A673 (cell line): Measurements from ENCODE around the gene H19. TPM values are rescaled to one million over a fixed set of nuclear protein-coding genes. Genes with fewer than 3 reads are reported as not detected.

Source experiments
- BruUV-seq: library from RNA; stranded (reverse); fragments of 400-500 nt; replicated peaks from 2 replicates; lab custom pipeline; 2021; lab: Mats Ljungman, UMichigan
- CTCF ChIA-PET: fragments of 300-600 bp; sonication (Branson Sonifier 250); formaldehyde crosslinking; loops from one replicate; lab custom pipeline; 2022; ENCODE audit warnings: antibody characterized with exemption; lab: Charles Lee
- POLR2A ChIA-PET: fragments of 300-600 bp; sonication (Branson Sonifier 250); formaldehyde crosslinking; loops from one replicate; lab custom pipeline; 2022; ENCODE audit warnings: antibody characterized with exemption; ENCODE audit not compliant: low non-redundant PET; lab: Charles Lee
- DNase-seq: peaks from one replicate; pipeline ENCODE4 v3.0.0-alpha.2; 2015; ENCODE audit warnings: low spot score
- H3K27ac ChIP-seq: fragments of 200-600 bp; sonication (generic); 2 replicates; pipeline ENCODE4 v1.5.1; 2016; ENCODE audit warnings: mixed run types, low read depth, mild to moderate bottlenecking, mixed read lengths, antibody characterized with exemption, low read length; ENCODE audit not compliant: poor library complexity, severe bottlenecking
- H3K27me3 ChIP-seq: fragments of 200-600 bp; sonication (generic); replicated peaks from 2 replicates; pipeline ENCODE4 v1.6.1; 2017; ENCODE audit warnings: mixed run types, low read depth, mild to moderate bottlenecking, mixed read lengths, antibody characterized with exemption, low read length; ENCODE audit not compliant: insufficient read depth, poor library complexity
- H3K36me3 ChIP-seq: fragments of 200-600 bp; sonication (generic); 2 replicates; pipeline ENCODE4 v1.6.1; 2016; ENCODE audit warnings: mixed run types, mild to moderate bottlenecking, mixed read lengths, antibody characterized with exemption, low read length; ENCODE audit not compliant: insufficient read depth, poor library complexity, severe bottlenecking
- H3K4me1 ChIP-seq: fragments of 200-600 bp; sonication (generic); 2 replicates; pipeline ENCODE4 v1.6.1; 2017; ENCODE audit warnings: mixed run types, mild to moderate bottlenecking, mixed read lengths, antibody characterized with exemption, low read length; ENCODE audit not compliant: insufficient read depth, poor library complexity, severe bottlenecking
- H3K4me3 ChIP-seq: fragments of 200-600 bp; sonication (generic); 2 replicates; pipeline ENCODE4 v1.5.1; 2016; ENCODE audit warnings: low read depth, mixed run types, mild to moderate bottlenecking, mixed read lengths, low read length; ENCODE audit not compliant: poor library complexity, severe bottlenecking
- H3K9me3 ChIP-seq: fragments of 200-600 bp; sonication (generic); 2 replicates; pipeline ENCODE4 v1.6.1; 2016; ENCODE audit warnings: mixed run types, low read depth, mild to moderate bottlenecking, mixed read lengths, antibody characterized with exemption, low read length; ENCODE audit not compliant: poor library complexity, severe bottlenecking
- EZH2 ChIP-seq: fragments of 200-600 bp; sonication (generic); IDR thresholded peaks from 2 replicates; pipeline ENCODE4 v1.6.1; 2017; ENCODE audit warnings: borderline replicate concordance, low read depth, mild to moderate bottlenecking, mixed read lengths, antibody characterized with exemption, low read length; ENCODE audit not compliant: poor library complexity, severe bottlenecking
- intact Hi-C: fragments of 100-400 bp; cut with micrococcal nuclease; formaldehyde crosslinking; loops from one replicate; pipeline ENCODE4 v1.10.0; 2022; ENCODE audit not compliant: unreplicated experiment
- total RNA-seq: library from RNA; stranded (reverse); gene quantifications from 2 replicates; pipeline ENCODE4 v1.2.3, GENCODE V29; 2021
- TF ChIP-seq, protein P1 (sequence below): fragments of 300-800, 200-600 bp; sonication (generic); conservative IDR thresholded peaks from 2 replicates; pipeline ENCODE4 v1.5.1; 2017; ENCODE audit warnings: low read depth, mild to moderate bottlenecking, antibody characterized with exemption, low read length, moderate library complexity, mixed read lengths

H19 gene
- total RNA-seq, 1 experiment from 2014 or later = not detected

DNA sequence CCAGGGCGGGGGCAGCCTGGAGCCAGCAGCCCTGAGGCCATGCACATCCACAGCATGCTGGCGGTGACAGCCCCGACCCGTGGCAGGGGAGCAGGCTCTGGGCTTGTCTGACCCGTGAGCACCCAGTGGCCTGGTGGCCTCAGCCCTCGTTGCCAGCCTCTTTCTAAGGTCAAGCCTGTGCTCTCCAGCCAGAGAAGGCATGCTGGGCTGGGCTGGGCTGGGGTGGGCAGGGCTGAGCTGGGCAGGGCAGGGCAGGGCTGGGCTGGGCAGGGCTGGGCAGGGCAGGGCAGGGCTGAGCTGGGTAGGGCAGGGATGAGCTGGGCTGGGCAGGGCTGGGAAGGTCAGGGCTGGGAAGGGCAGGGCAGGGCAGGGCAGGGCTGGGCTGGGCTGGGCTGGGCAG lies 10.6 kb downstream of the H19 start:
- ChIA-PET CTCF (no interaction called here), POLR2A (no interaction called here)
- Histone ChIP-seq H3K27me3 (no peaks in the 10 kb centered on the region), H3K9me3 (no peaks in the 10 kb centered on the region), H3K4me1 (no peaks in the 10 kb centered on the region), H3K4me3 (no peak overlapping the region), H3K36me3 (no peaks in the 10 kb centered on the region), H3K27ac (no peak overlapping the region)
- no peak for DNase-seq
- no TSS peak for BruUV-seq
- intact Hi-C loops = no loop called here
- no peak for TF ChIP-seq EZH2
- TF ChIP-seq, protein P1, sequence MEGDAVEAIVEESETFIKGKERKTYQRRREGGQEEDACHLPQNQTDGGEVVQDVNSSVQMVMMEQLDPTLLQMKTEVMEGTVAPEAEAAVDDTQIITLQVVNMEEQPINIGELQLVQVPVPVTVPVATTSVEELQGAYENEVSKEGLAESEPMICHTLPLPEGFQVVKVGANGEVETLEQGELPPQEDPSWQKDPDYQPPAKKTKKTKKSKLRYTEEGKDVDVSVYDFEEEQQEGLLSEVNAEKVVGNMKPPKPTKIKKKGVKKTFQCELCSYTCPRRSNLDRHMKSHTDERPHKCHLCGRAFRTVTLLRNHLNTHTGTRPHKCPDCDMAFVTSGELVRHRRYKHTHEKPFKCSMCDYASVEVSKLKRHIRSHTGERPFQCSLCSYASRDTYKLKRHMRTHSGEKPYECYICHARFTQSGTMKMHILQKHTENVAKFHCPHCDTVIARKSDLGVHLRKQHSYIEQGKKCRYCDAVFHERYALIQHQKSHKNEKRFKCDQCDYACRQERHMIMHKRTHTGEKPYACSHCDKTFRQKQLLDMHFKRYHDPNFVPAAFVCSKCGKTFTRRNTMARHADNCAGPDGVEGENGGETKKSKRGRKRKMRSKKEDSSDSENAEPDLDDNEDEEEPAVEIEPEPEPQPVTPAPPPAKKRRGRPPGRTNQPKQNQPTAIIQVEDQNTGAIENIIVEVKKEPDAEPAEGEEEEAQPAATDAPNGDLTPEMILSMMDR = no peak

DNA sequence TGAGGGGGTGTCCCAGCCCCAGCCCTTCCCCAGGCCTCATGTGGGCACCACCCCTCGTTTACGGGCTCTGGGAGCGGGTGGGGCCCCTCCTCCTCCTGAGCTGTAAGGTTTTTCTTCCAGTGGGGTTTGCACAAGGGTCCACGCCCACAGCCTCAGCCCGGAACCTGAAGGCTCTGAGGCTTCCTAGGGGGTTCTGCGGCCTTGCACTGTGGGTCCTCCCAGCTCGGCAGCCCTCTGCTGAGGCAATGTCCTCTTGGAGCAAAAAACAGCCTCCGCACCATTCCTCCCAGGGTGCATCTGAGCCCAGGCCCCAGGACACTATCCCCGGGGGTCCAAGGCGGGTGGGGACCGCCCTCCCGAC lies 14.1 kb downstream of the H19 start:
- intact Hi-C loops = no loop called here
- TF ChIP-seq, protein P1 = no peak
- TF ChIP-seq EZH2 = no peak
- no peak for DNase-seq
- Histone ChIP-seq H3K9me3 (no peaks in the 10 kb centered on the region), H3K36me3 (no peaks in the 10 kb centered on the region), H3K4me3 (no peak overlapping the region), H3K4me1 (no peaks in the 10 kb centered on the region), H3K27ac (no peak overlapping the region), H3K27me3 (no peaks in the 10 kb centered on the region)
- POLR2A ChIA-PET = no interaction called here
- CTCF ChIA-PET = no interaction called here
- no TSS peak for BruUV-seq

DNA sequence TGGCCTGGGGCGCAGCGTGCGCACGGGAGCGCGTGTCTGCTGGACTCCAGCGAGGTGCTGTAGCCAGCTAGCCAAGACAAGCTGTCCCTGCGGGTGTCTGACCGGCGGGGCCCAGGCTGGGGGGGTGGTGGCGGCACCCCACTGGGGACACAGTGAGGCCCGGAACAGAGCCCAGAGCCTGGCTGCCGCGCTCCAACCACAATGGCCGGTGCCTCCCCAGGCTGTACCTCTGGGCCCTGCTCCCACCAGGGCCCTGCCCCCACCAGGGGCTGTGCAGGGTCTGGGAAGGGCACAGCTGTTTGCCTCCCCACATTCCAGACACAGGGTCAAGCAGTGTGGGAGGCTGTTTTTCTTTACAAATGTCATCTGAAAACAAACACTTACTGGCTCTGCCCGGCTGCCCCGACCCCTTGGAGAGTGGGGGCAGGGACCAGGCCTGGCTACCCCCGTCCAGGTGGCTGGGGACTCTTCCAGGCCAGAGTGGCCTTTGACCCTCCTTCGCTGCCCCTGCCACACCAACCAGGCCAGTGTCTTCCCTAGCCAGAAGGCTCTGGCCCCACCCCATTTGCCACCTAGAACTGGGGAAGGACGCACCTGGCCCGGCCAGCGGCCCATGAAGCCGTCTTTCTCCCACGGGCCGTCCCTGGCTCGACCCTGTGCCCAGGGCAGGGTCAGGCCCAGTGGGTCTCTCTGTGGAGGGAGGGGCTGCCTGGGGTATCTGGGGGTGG lies 14.6 kb downstream of the H19 start:
- H3K27me3 ChIP-seq = no peaks in the 10 kb centered on the region
- no TSS peak for BruUV-seq
- no peaks in the 10 kb centered on the region for H3K36me3 ChIP-seq
- intact Hi-C loops = no loop called here
- CTCF ChIA-PET = no interaction called here
- no peak overlapping the region for H3K27ac ChIP-seq
- no peak for DNase-seq
- no peak overlapping the region for H3K4me3 ChIP-seq
- no peaks in the 10 kb centered on the region for H3K4me1 ChIP-seq
- POLR2A ChIA-PET = no interaction called here
- no peaks in the 10 kb centered on the region for H3K9me3 ChIP-seq
- TF ChIP-seq, protein P1 = no peak
- no peak for TF ChIP-seq EZH2
